HUES64 (cell line): ENCODE measurements around the gene PLD2.
"Not testable (repeated sequence)": the region's sequence is repeated elsewhere in the genome, so short reads cannot be mapped to it uniquely, and the experiment has no call there.

ENCODE experiments used
- H3K27ac ChIP-seq: 2 replicates; pipeline ENCODE4 v1.7.0; 2013; ENCODE audit warnings: low read depth, low read length, inconsistent platforms
- H3K27me3 ChIP-seq: 2 replicates; pipeline ENCODE4 v1.6.1; 2013; ENCODE audit warnings: mild to moderate bottlenecking, low read length; ENCODE audit not compliant: insufficient read depth
- H3K36me3 ChIP-seq: 2 replicates; pipeline ENCODE4 v1.6.1; 2013; ENCODE audit warnings: mild to moderate bottlenecking, low read length; ENCODE audit not compliant: insufficient read depth
- H3K4me1 ChIP-seq: 2 replicates; pipeline ENCODE4 v1.6.1; 2013; ENCODE audit warnings: mild to moderate bottlenecking, low read length, moderate library complexity; ENCODE audit not compliant: insufficient read depth
- H3K4me3 ChIP-seq: 2 replicates; pipeline ENCODE4 v1.5.1; 2013; ENCODE audit warnings: mild to moderate bottlenecking, low read length, moderate library complexity
- H3K9ac ChIP-seq: 2 replicates; pipeline ENCODE4 v1.6.1; 2013; ENCODE audit warnings: mild to moderate bottlenecking, low read depth, low read length
- H3K9me3 ChIP-seq: 2 replicates; pipeline ENCODE4 v1.6.1; 2013; ENCODE audit warnings: low read depth, low read length; ENCODE audit not compliant: insufficient read depth
- WGBS: fragments of 150-250, 120-280 bp; methylation state at CpG from one replicate; pipeline ENCODE4 v1.1.7; 2013; ENCODE audit warnings: missing lambda C conversion rate; 5-methylcytosine and 5-hydroxymethylcytosine counted together

PLD2 gene

DNA sequence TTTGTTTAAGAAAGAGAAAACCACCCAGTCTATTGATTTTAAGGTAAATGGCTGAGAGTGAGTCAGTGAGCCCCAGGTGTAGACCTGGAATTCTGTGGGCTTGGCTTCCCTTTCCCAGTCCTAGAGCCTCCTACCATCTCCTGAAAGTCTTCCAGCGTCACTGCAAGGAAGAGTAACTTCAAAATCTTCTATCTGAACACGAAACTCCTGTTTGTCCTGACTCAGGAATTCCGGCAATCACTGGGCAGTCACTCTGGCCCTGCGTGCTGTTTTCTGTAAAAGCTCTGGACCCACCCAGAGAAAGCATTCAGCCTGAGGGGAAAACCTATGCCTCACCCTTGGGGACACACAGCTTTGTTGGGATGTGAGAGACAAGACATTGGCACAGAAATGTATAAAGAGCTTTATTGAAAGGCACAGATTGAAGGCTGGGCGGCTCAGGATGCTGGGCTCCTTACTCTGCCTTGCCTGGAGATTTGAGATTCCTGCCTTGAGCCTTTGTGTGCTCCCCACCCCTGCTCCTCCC is 42.1 kb downstream of the PLD2 start:
- Histone ChIP-seq H3K27ac (peak overlapping the region; percentile 89), H3K36me3 (no peaks in the 10 kb centered on the region), H3K9ac (peak overlapping the region; percentile 32; the same call in 1 of the 2 replicates), H3K9me3 (no peaks in the 10 kb centered on the region), H3K27me3 (no peaks in the 10 kb centered on the region), H3K4me3 (no peak overlapping the region), H3K4me1 (peaks cover 36% of the 10 kb centered on the region)
- WGBS: 50% methylated on average over 5 of the region's 5 CpGs

DNA sequence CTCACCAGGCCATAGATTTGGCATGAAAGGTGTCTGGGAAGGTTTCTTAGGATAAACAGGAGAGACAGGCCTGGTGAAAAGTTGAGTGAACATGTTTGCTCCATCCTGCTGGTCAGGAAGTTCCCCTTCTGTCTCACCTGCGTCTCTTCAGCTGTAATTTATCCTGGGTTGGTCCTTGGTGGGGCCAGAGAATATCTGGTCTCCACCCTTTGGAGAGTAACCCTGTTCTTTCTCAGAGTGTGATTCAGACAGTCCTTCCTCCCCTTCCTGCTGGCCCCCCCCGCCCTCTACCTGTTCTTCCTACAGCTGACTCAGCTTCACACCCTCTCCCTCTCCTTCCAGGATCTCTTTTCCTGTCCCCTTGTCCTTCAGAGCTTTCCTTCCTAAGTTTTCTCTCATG is 43.3 kb downstream of the PLD2 start:
- no peaks in the 10 kb centered on the region for H3K36me3 ChIP-seq
- H3K27ac ChIP-seq: peak overlapping the region; percentile 45; the same call in 1 of the 2 replicates
- no peak overlapping the region for H3K4me3 ChIP-seq
- 72% methylated on average over 2 of the region's 2 CpGs for WGBS
- no peak overlapping the region for H3K9ac ChIP-seq
- H3K9me3 ChIP-seq: no peaks in the 10 kb centered on the region
- no peaks in the 10 kb centered on the region for H3K27me3 ChIP-seq
- peaks cover 41% of the 10 kb centered on the region for H3K4me1 ChIP-seq

DNA sequence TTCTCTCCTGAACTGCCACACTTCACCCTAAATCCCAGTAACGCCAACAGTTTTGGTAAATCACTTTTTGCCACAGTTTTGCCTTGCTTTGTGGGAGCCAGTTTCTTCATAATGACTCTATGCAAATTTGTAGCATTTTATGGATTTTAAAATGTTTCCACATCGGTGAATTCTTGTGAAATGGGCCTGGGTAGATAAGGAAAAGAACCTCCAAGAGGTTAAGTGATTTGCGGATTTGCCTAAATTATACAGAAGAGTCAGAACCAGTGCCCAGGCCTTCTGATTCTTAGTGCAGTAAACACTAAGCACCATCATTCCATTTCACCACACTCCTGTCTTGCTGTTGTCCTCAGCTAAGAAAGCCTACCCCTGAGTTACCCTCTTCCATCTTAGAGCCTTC is 44.1 kb downstream of the PLD2 start:
- H3K9ac ChIP-seq: no peak overlapping the region
- H3K9me3 ChIP-seq: no peaks in the 10 kb centered on the region
- H3K4me1 ChIP-seq: peaks cover 45% of the 10 kb centered on the region
- H3K4me3 ChIP-seq: no peak overlapping the region
- no peaks in the 10 kb centered on the region for H3K36me3 ChIP-seq
- no peaks in the 10 kb centered on the region for H3K27me3 ChIP-seq
- 94% methylated on average over 3 of the region's 3 CpGs for WGBS
- peak overlapping the region; percentile 39; the same call in 1 of the 2 replicates for H3K27ac ChIP-seq

DNA sequence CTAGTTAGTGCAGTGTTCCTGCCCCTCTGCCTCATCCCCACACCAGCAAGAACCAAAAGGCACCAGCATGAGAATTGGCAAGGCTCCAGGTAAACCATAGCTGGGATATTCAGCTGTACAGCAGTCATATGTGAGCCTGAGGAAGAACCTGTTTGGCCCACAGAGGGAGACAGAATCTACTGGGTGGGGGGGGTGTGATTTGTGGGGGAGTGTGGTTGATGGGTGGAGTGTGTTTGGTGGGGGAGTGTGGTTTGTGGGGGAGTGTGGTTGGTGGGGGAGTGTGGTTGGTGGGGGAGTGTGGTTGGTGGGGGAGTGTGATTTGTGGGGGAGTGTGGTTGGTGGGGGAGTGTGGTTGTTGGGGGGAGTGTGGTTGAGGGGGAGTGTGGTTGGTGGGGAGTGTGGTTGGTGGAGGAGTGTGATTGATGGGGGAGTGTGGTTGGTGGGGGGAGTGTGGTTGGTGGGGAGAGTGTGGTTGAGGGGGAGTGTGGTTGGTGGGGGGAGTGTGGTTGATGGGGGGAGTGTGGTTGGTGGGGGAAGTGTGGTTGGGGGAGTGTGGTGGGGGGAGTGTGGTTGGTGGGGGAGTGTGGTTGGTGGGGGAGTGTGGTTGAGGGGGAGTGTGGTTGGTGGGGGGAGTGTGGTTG is 45.7 kb downstream of the PLD2 start:
- no peak overlapping the region for H3K9ac ChIP-seq
- no peaks in the 10 kb centered on the region for H3K27me3 ChIP-seq
- no peak overlapping the region for H3K27ac ChIP-seq
- no peak overlapping the region for H3K4me3 ChIP-seq
- no peaks in the 10 kb centered on the region for H3K9me3 ChIP-seq
- H3K4me1 ChIP-seq: peaks cover 55% of the 10 kb centered on the region
- no peaks in the 10 kb centered on the region for H3K36me3 ChIP-seq

DNA sequence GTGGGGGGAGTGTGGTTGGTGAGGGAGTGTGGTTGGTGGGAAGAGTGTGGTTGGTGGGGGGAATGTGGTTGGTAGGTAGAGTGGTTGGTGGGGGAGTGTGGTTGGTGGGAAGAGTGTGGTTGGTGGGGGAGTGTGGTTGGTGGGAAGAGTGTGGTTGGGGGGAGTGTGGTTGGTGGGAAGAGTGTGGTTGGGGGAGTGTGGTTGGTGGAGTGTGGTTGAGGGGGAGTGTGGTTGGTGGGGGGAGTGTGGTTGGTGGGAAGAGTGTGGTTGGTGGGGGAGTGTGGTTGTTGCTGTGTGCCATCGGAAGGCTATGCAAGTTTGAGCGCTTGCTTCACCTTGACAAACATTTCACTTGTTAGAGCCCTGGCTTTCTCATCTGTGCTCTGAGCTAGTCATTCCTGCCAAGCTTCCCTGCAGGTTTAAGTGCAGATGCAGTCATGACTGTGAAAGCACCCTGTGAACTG is 46.3 kb downstream of the PLD2 start:
- H3K4me3 ChIP-seq: no peak overlapping the region
- WGBS: 92% methylated on average over 2 of the region's 2 CpGs
- H3K36me3 ChIP-seq: no peaks in the 10 kb centered on the region
- no peaks in the 10 kb centered on the region for H3K9me3 ChIP-seq
- H3K27ac ChIP-seq: no peak overlapping the region
- no peak overlapping the region for H3K9ac ChIP-seq
- peaks cover 60% of the 10 kb centered on the region for H3K4me1 ChIP-seq
- H3K27me3 ChIP-seq: no peaks in the 10 kb centered on the region

DNA sequence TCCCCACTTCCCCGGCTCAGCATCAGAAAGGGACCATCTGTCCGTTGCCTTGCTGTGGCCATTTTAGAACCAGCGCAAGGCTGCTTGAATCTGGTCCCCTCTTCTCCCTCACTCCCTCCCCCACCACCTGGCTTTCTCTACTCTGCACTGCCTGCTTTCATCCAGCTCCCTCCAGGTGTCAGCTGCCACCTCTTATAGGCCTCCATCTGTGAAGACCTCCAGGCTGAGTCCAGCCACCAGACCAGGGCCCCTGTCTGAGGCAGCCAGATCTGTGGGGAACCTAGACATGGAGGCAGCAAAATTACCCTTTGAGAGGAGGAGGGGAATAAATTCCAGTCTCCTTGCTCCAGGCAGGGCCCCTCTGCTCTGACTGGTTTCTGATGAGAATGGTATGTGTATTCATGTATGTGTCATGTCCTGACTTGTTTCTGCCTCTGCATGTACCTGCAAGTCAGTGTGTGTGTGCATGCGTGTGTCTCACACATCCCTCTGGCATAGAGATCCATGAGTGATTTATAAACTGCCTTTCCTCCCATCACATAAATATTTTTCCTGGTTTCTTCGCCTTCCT is 47.2 kb downstream of the PLD2 start:
- Histone ChIP-seq H3K4me1 (peaks cover 63% of the 10 kb centered on the region), H3K27ac (peak overlapping the region; percentile 11; the same call in 1 of the 2 replicates)

DNA sequence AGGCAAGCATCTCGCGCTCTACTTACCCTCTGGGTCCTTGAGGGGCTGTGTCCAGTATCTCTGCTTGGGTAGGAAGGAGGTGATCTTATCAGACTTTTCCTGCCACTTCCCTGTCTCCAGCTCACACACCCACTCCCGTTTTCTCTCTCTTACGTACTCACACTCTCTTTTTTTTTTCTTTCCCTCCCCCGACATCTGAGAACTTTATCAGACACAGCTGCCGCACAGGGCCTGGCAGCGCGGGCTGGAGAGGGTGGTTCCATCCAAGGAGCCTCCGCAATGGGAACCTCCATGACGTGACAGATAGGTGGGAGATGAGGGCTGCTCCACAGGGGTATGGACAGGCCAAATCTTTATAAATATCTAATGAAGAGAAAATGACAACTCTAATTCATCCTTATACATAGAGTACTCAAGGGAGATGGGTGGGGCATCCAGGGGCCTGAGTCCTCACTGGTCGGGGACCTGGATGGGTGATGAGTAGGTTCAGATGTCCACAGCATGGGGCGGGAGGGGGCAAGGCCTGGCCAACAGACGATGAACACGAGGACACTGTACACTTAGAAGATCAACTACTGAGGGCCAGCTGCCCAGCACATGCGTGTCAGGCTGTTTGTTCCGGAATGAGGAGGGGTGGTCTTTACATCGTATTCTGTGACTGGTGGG is 49.5 kb downstream of the PLD2 start:
- WGBS: 90% methylated on average over 17 of the region's 17 CpGs
- Histone ChIP-seq H3K27ac (no peak overlapping the region), H3K4me1 (peaks cover 60% of the 10 kb centered on the region), H3K27me3 (no peaks in the 10 kb centered on the region), H3K36me3 (peaks cover 5% of the 10 kb centered on the region; the same call in 1 of the 2 replicates), H3K4me3 (no peak overlapping the region), H3K9ac (no peak overlapping the region), H3K9me3 (no peaks in the 10 kb centered on the region)

More for the DNA sequence above, 47.2 kb downstream of the PLD2 start:
- Histone ChIP-seq H3K36me3 (no peaks in the 10 kb centered on the region), H3K27me3 (no peaks in the 10 kb centered on the region), H3K9me3 (no peaks in the 10 kb centered on the region), H3K4me3 (no peak overlapping the region), H3K9ac (peak overlapping the region; percentile 13; the same call in 1 of the 2 replicates)
- 84% methylated on average over 5 of the region's 5 CpGs for WGBS

DNA sequence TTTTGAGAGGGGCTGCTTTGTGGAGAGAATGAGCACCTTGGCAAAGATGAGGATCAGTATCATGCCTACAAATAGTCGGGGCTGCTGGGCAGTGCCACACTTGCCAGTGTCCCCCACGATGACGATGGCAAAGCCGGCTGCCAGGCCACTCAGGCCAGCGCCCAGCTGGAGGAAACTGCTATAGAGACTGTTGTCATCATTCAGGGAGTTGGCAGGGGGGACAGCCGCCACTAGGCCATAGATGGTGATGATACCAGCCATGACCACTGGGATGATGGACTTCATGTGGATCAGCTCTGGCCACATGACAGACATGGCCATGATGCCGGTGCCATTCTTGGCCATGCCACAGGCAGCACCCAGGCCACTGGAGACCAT is 50.0 kb downstream of the PLD2 start:
- Histone ChIP-seq H3K9me3 (no peaks in the 10 kb centered on the region), H3K27me3 (no peaks in the 10 kb centered on the region), H3K4me3 (no peak overlapping the region), H3K4me1 (peaks cover 60% of the 10 kb centered on the region), H3K27ac (no peak overlapping the region), H3K36me3 (peaks cover 5% of the 10 kb centered on the region; the same call in 1 of the 2 replicates), H3K9ac (no peak overlapping the region)
- WGBS: 94% methylated on average over 7 of the region's 7 CpGs

DNA sequence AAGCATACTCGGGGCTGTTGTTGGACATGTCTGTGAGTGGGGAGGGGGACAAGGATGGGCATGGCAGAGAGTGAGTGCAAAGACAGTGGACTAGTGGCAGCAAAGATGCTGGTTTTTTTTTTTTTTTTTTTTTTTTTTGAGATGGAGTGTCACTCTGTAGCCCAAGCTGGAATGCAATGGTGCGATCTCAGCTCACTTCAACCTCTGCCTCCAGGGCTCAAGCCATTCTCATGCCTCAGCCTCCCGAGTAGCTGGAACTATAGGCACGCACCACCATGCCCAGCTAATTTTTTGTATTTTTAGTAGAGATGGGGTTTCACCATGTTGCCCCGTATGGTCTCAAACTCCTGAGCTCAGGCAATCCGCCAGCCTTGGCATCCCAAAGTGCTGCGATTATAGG is 50.4 kb downstream of the PLD2 start:
- Histone ChIP-seq H3K4me1 (peaks cover 60% of the 10 kb centered on the region), H3K27ac (peak overlapping the region; percentile 71; the same call in 1 of the 2 replicates), H3K9ac (peak overlapping the region; percentile 5; the same call in 1 of the 2 replicates)
- WGBS: 74% methylated on average over 7 of the region's 7 CpGs
- H3K36me3 ChIP-seq, H3K27me3 ChIP-seq, H3K4me3 ChIP-seq, H3K9me3 ChIP-seq: not testable (repeated sequence)

DNA sequence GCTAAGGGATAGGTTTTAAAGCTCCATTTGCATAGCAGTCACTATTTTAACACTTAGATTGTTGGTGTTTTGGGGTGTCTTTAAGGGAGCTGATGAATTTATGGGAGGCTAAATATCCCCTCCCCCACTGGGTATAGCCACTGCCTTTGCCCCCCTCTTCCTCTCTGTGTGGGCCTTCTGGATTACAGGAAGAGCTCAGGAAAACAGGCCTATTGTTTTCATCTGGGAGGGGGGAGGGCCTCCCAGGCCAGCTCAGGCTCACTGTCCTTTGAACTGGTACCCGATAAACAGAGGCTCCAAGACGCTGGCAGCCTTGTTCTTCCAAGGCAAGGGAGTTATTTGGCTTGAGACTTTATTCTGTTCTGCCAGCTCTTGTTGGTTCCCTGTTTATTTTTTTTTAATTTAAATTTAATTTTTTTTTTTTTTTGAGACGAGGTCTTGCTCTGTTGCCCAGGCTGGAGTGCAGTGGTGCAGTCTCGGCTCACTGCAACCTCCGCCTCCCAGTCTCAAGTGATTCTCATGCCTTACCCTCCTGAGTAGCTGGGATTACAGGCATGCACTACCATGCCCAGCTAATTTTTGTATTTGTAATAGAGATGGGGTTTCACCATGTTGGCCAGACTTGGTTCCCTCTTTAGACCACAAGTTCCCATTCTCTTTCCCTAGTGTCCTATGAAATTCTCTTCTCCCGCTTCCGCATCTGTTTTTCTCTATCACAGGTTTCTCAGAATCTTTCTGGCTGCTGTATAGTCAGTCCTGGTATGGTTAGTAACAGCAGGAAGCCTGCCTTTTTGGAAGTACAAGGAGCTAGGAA is 51.3 kb downstream of the PLD2 start:
- H3K36me3 ChIP-seq: peaks cover 5% of the 10 kb centered on the region; the same call in 1 of the 2 replicates
- peak overlapping the region; percentile 5 for H3K9ac ChIP-seq
- no peaks in the 10 kb centered on the region for H3K27me3 ChIP-seq
- peak overlapping the region; percentile 72 for H3K27ac ChIP-seq
- peaks cover 60% of the 10 kb centered on the region for H3K4me1 ChIP-seq
- no peaks in the 10 kb centered on the region for H3K9me3 ChIP-seq
- WGBS: 58% methylated on average over 7 of the region's 7 CpGs
- H3K4me3 ChIP-seq: no peak overlapping the region; the same call in 1 of the 2 replicates
